ENCODE data around the gene COL4A4.
A peak's percentile ranks its signal among the peaks of the same experiment; 100 is the strongest.

COL4A4 gene

DNA sequence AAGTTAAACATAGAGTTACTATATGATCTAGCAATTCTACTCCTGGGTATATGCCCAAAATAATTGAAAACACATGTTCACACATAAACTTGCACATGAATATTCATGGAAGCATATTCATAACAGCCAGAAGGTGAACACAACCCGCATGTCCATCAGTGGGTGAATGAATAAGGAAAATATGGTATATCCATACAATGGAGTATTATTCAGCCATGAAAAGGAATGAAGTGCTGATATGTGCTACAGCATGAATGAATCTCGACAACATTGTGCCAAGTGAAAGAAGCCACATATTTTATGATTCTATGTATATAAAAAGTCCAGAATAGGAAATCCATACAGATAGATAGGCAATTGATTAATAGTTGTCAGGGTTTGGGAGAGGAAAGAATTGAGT is 15.9 kb downstream of the COL4A4 start:
- DNase-seq (no peak), ATAC-seq (no peak)
- Mint-ChIP-seq H3K27ac (no peak overlapping the region), H3K4me1 (no peaks in the 10 kb centered on the region), H3K9me3 (peaks cover 9% of the 10 kb centered on the region), H3K27me3 (peaks cover 10% of the 10 kb centered on the region), H3K36me3 (ENCODE audit: low read depth) (no peaks in the 10 kb centered on the region), H3K4me3 (no peak overlapping the region)

DNA sequence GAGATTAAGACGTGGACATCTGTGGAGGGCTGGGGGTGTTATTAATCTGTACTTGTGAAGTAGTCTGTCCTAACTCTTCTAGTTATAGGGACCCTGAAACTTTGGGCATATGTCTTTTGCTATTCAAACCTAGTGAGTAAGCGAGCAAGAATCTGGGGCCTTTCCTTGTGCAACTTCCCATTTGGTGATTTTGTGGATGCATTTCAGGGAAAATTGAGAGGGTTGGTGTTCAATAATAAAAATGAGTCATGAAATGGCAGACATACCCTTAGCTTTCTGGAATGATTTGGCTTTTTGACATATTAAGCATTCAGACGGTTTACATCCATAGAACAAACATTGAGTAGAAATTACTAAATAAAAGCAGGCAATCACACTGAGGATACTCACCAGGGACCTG is 17.0 kb downstream of the COL4A4 start:
- H3K27me3 Mint-ChIP-seq: peaks cover 10% of the 10 kb centered on the region
- no peak for ATAC-seq
- H3K4me3 Mint-ChIP-seq: no peak overlapping the region
- no peaks in the 10 kb centered on the region for H3K36me3 Mint-ChIP-seq (ENCODE audit: low read depth)
- no peak for DNase-seq
- no peak overlapping the region for H3K27ac Mint-ChIP-seq
- peaks cover 9% of the 10 kb centered on the region for H3K9me3 Mint-ChIP-seq
- no peaks in the 10 kb centered on the region for H3K4me1 Mint-ChIP-seq

DNA sequence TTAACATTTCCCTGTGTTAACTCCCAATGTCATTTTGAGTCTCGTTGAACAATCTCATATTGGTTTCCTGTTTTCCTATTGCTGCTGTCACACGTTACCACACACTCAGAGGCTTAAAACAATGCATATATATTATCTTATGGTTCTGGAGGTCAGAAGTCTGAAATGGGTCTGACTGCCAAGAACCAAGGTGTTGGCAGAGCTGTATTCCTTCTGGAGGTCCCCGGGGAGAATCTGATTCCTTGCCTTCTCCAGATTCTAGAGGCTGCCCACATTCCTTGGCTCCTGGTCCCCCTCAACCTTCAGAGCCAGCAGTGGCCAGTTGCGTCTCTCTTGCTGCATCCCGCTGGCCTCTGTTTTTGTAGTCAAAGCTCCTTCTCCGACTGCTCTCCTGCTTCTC is 17.5 kb downstream of the COL4A4 start:
- Mint-ChIP-seq H3K27me3 (peaks cover 10% of the 10 kb centered on the region), H3K27ac (no peak overlapping the region), H3K36me3 (ENCODE audit: low read depth) (no peaks in the 10 kb centered on the region), H3K9me3 (peaks cover 9% of the 10 kb centered on the region), H3K4me3 (no peak overlapping the region), H3K4me1 (no peaks in the 10 kb centered on the region)
- ATAC-seq (no peak), DNase-seq (no peak)

DNA sequence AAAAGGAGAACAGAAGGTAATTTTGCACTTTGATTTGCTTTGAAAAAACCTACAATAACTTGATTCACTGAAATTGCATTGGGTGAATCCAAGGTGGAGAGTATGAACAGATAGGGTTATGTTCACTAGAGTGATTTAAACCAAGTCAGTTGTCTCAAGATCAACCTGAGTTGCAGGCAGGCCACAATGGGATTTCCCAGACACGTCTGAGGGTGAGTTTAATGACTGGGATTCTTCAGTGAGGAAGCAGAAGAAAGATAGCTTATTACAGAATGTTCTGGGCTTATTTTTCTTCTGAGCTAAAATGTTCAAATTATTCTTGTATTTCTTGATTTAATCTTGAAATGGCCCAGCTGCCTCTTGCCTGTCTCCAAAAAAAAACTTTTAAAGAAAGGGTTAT is 20.1 kb downstream of the COL4A4 start:
- peaks cover 4% of the 10 kb centered on the region for H3K9me3 Mint-ChIP-seq
- H3K4me1 Mint-ChIP-seq: no peaks in the 10 kb centered on the region
- H3K27ac Mint-ChIP-seq: no peak overlapping the region
- peaks cover 9% of the 10 kb centered on the region for H3K27me3 Mint-ChIP-seq
- no peak for DNase-seq
- ATAC-seq: no peak
- no peak overlapping the region for H3K4me3 Mint-ChIP-seq
- H3K36me3 Mint-ChIP-seq (ENCODE audit: low read depth): no peaks in the 10 kb centered on the region

DNA sequence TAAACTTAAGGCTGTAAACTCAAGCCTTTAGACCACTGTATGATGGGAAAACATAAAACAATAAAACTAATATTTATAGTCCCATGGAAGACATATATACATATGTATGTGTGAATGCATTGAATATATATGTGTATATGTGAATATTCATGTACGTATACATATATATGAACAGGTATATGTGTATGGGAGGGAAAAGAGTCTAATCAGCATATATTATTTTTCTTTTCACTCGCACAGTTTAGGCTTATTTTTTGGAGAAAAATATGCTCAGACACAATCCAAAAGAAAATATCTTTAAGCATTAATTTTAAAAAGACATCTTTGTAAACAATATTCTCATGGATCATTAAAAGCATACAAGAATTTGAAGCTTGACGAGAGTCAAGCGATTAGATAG is 22.7 kb downstream of the COL4A4 start:
- ATAC-seq: no peak
- H3K4me1 Mint-ChIP-seq: no peaks in the 10 kb centered on the region
- peaks cover 6% of the 10 kb centered on the region for H3K27me3 Mint-ChIP-seq
- H3K4me3 Mint-ChIP-seq: no peak overlapping the region
- no peak for DNase-seq
- H3K9me3 Mint-ChIP-seq: no peaks in the 10 kb centered on the region
- no peak overlapping the region for H3K27ac Mint-ChIP-seq
- H3K36me3 Mint-ChIP-seq (ENCODE audit: low read depth): no peaks in the 10 kb centered on the region

DNA sequence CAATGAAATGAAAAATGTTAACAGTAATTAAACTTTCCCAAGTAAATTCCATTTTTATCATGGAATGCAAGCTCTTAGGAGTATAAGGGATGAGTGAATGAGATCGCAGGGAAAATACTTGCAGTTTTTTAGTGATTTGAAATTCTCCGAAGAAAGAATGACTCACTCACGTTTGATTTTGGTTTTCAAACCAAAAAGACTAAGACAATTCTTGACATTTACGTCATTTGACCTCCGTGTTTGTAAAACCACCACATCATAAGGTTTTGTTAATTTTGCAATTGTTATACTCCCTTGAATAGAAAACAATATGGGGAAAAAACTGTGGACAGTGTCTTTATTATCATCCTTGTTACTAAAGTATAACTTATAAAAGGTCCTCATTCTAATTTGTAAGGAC is 29.4 kb downstream of the COL4A4 start:
- DNase-seq: no peak
- Mint-ChIP-seq H3K27me3 (peaks cover 3% of the 10 kb centered on the region), H3K4me3 (no peak overlapping the region), H3K36me3 (ENCODE audit: low read depth) (no peaks in the 10 kb centered on the region), H3K9me3 (no peaks in the 10 kb centered on the region), H3K4me1 (no peaks in the 10 kb centered on the region), H3K27ac (no peak overlapping the region)
- ATAC-seq: no peak

DNA sequence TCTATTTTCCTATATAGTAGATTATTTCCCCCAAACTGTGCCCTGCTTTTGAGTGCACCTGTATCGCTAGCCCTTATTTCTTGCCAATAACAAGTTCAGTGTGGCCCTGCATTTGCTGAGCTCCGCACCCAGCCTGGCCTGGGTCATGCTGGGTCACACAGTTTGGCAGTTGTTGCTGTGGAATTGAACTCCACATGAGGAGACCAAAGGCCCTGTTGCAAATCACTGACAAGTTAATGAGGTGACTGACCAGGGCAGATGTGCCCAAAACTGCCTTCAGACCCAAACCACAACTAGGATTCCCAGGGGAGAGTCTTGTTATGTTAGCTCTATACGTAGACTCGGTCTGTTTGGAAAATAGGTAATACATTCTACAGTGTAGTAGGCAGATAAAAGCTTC is 31.0 kb downstream of the COL4A4 start:
- Mint-ChIP-seq H3K36me3 (ENCODE audit: low read depth) (no peaks in the 10 kb centered on the region), H3K4me1 (no peaks in the 10 kb centered on the region), H3K9me3 (no peaks in the 10 kb centered on the region), H3K27ac (no peak overlapping the region), H3K4me3 (no peak overlapping the region), H3K27me3 (peaks cover 6% of the 10 kb centered on the region)
- DNase-seq (no peak), ATAC-seq (no peak)

DNA sequence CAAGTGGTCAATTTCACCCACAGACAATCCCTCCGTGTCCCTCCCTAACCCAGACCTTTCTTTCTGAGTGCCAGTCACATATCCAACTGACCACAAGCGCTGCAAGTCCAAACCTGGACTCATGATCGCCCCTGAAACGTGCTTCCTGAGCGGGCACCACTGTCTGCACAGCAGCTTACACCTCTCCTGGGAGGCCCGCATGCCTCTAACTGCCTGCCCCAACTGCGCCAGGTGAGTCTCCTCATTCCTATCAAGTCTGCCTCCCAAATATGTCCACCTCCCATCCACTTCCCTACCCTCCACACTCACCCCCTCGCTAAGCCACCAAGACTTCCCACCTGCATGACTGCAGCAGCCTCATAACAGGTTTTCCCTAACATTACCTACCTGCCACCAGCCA is 33.4 kb downstream of the COL4A4 start:
- H3K9me3 Mint-ChIP-seq: no peaks in the 10 kb centered on the region
- DNase-seq: no peak
- H3K27me3 Mint-ChIP-seq: peaks cover 6% of the 10 kb centered on the region
- no peak overlapping the region for H3K4me3 Mint-ChIP-seq
- H3K36me3 Mint-ChIP-seq (ENCODE audit: low read depth): no peaks in the 10 kb centered on the region
- no peak for ATAC-seq
- H3K4me1 Mint-ChIP-seq: no peaks in the 10 kb centered on the region
- H3K27ac Mint-ChIP-seq: no peak overlapping the region

DNA sequence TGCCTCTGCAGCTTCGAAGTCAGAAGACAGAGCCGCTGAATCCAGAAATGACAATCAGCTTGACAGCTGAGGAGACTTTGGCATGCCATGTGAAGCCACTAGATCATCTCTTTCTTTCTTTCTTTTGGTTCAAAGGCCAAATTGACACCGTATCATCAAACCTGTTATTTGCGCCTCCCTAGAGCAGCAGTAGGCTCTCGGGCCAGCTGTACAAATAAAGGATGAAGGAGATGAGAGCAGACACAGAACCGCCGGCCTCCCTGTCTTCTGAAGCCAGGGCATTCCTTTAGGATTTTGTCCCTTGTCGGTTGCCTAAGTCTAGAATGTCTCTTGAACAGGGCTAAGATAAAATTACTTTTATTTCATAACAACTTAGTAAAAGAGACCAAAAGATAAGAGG is 36.8 kb downstream of the COL4A4 start:
- no peak overlapping the region for H3K27ac Mint-ChIP-seq
- H3K4me3 Mint-ChIP-seq: no peak overlapping the region
- peaks cover 10% of the 10 kb centered on the region for H3K27me3 Mint-ChIP-seq
- no peaks in the 10 kb centered on the region for H3K36me3 Mint-ChIP-seq (ENCODE audit: low read depth)
- no peaks in the 10 kb centered on the region for H3K4me1 Mint-ChIP-seq
- no peak for ATAC-seq
- no peak for DNase-seq
- H3K9me3 Mint-ChIP-seq: no peaks in the 10 kb centered on the region

DNA sequence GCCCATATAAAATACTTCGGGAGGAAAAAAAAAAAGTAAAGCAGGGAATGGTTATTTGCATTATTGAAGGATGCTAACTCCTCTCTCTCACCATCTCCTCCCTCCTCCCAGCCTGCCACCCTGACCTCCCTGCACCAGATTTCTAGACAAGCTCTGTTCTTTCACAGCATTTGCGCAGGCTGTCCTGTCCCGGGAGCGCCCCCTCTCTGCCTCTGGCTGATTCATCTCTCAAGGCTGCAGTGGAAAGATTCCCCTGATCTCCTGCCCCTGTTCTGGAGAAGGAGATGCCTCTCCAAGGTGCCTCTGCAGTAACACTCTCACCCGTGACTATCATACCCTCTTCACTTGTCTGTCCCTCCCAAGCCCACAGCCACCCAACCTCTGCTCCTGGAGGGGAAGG is 38.5 kb downstream of the COL4A4 start:
- no peak overlapping the region for H3K27ac Mint-ChIP-seq
- DNase-seq (no peak), ATAC-seq (no peak)
- peaks cover 10% of the 10 kb centered on the region for H3K27me3 Mint-ChIP-seq
- no peak overlapping the region for H3K4me3 Mint-ChIP-seq
- no peaks in the 10 kb centered on the region for H3K36me3 Mint-ChIP-seq (ENCODE audit: low read depth)
- no peaks in the 10 kb centered on the region for H3K9me3 Mint-ChIP-seq
- no peaks in the 10 kb centered on the region for H3K4me1 Mint-ChIP-seq

DNA sequence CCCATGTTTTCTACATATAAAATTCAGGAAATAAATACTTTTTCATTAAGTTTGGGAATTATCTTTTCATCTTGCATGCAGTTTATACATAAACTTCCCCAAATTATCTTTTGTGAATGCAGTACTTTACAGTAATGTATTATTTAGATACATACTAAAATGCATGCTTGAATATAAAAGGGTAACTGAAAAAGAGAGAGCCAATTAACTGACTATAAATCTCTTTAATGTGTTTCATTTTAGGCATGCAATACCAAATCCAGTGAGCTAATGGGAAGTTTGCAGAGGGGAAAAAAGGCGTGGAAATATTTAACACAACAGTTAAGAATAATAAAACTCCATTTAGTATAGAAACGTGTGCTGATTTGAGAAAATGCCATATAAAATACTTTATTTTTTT is 39.2 kb downstream of the COL4A4 start:
- Mint-ChIP-seq H3K27me3 (peaks cover 9% of the 10 kb centered on the region), H3K9me3 (no peaks in the 10 kb centered on the region), H3K4me3 (no peak overlapping the region), H3K4me1 (no peaks in the 10 kb centered on the region), H3K27ac (no peak overlapping the region), H3K36me3 (ENCODE audit: low read depth) (no peaks in the 10 kb centered on the region)
- no peak for DNase-seq
- no peak for ATAC-seq

DNA sequence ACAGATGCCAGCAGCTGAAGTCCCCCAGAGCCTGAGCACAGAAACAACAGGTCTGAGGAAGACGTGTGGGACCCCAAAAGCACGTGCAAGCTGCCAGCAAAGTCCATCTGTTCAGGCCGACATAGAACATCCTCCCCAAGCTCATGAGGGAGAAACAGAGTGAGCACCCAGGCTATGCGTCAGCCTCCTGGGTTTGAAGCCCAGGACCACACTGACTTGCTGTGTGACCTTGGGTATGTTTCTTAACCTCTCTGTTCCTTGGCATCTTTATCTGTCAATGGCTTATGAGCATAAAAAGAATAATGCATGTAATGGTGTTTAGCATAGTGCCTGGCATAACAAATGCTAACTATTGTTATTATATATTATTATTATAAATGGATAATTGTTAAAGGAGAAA is 40.3 kb downstream of the COL4A4 start:
- no peaks in the 10 kb centered on the region for H3K9me3 Mint-ChIP-seq
- no peaks in the 10 kb centered on the region for H3K36me3 Mint-ChIP-seq (ENCODE audit: low read depth)
- H3K27ac Mint-ChIP-seq: no peak overlapping the region
- peaks cover 8% of the 10 kb centered on the region for H3K27me3 Mint-ChIP-seq
- H3K4me1 Mint-ChIP-seq: no peaks in the 10 kb centered on the region
- DNase-seq (no peak), ATAC-seq (no peak)
- no peak overlapping the region for H3K4me3 Mint-ChIP-seq

DNA sequence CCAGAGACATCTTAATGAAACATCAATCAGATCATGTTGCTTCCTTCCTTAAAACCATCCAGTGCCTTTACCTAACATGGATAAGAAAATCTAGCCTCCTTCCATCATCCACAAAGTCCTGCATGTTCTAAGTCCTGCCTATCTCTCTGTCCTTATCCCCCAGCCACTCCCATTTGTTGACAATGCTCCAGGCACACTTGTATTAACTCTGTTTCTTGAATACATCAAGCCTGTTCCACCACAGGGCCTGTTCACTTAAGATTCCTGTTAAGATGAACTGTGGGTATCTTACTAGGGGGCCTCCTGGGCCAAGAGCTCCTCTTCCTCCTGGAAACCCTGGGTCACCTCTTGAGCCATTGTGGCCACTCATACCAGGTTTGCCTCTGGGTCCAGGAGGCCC is 45.7 kb downstream of the COL4A4 start:
- H3K9me3 Mint-ChIP-seq: no peaks in the 10 kb centered on the region
- peaks cover 8% of the 10 kb centered on the region for H3K27me3 Mint-ChIP-seq
- no peaks in the 10 kb centered on the region for H3K36me3 Mint-ChIP-seq (ENCODE audit: low read depth)
- H3K4me3 Mint-ChIP-seq: no peak overlapping the region
- ATAC-seq (no peak), DNase-seq (no peak)
- H3K4me1 Mint-ChIP-seq: peaks cover 4% of the 10 kb centered on the region
- no peak overlapping the region for H3K27ac Mint-ChIP-seq

DNA sequence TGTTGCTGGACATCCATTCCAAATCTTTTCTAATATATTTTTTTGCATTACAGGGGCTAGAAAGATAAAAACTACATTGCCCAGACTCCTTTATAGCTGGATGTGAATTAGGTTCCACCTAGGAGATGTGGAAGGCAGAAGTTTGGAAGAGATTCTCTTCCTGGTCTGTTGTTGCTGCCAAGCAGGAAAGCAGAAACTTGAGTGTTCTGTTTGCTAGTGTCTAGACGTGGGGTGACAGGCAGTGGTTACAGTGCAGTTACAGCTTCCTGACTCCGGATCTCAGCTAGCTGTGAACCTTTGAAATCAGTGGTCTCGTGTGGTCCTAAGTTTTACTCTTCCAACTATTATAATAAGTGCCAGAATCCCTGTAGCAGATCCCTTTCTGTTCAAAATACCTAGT is 46.2 kb downstream of the COL4A4 start:
- Mint-ChIP-seq H3K9me3 (no peaks in the 10 kb centered on the region), H3K4me3 (no peak overlapping the region), H3K27me3 (peaks cover 8% of the 10 kb centered on the region), H3K4me1 (peaks cover 4% of the 10 kb centered on the region), H3K27ac (no peak overlapping the region), H3K36me3 (ENCODE audit: low read depth) (no peaks in the 10 kb centered on the region)
- ATAC-seq (no peak), DNase-seq (no peak)

DNA sequence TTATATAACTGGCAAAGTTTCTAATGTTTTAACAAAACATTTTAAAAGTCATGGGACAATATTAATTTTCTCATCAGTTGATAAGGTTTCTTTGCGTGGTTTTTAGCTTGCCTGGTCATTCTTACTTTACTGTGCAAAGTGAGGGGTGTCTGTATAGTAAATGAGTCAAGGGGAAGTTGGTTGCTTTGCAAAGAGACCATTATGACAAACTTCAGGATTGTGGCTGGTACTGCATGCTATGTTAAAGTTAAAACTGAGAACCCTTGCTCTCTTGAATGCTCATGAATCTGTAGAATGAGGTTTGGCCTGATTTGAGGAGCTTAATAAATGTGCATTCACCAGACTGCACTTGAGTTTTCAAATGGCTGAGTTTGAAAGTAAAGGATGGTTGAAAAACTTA is 47.0 kb downstream of the COL4A4 start:
- ATAC-seq (peak; percentile 28), DNase-seq (no peak)
- H3K9me3 Mint-ChIP-seq: no peaks in the 10 kb centered on the region
- no peaks in the 10 kb centered on the region for H3K36me3 Mint-ChIP-seq (ENCODE audit: low read depth)
- no peak overlapping the region for H3K27ac Mint-ChIP-seq
- no peak overlapping the region for H3K4me3 Mint-ChIP-seq
- peaks cover 4% of the 10 kb centered on the region for H3K4me1 Mint-ChIP-seq
- H3K27me3 Mint-ChIP-seq: peaks cover 11% of the 10 kb centered on the region

DNA sequence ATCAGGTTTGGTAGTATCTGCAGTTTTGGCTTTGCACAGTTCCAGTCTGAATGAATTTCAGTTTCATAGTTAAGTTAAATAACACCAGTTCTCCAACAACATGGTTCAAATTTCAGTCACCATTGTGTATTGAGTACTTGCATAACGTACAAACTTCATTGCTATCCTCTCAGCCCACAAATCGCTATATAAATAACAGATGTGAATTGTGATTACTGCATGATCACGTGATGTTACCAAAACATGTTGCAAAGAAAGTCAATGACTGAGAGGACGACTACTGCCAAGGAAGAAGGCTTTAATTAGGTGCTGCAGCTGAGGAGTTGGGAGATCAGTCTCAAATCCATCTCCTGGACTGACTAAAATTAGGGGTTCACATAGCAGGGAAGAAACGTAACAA is 48.2 kb downstream of the COL4A4 start:
- H3K4me3 Mint-ChIP-seq: no peak overlapping the region
- H3K27me3 Mint-ChIP-seq: peaks cover 11% of the 10 kb centered on the region
- ATAC-seq (no peak), DNase-seq (no peak)
- H3K4me1 Mint-ChIP-seq: peaks cover 4% of the 10 kb centered on the region
- H3K27ac Mint-ChIP-seq: no peak overlapping the region
- H3K36me3 Mint-ChIP-seq (ENCODE audit: low read depth): no peaks in the 10 kb centered on the region
- H3K9me3 Mint-ChIP-seq: no peaks in the 10 kb centered on the region
